GM06990 (cell line): ENCODE measurements around the gene SFTPD.

ENCODE experiments used
- DNase-seq: peaks from one replicate; pipeline ENCODE4 v3.0.0-alpha.2; 2011; ENCODE audit not compliant: insufficient read length; ENCODE audit errors: extremely low read depth
- H3K27me3 ChIP-seq: replicated peaks from 2 replicates; pipeline ENCODE4 v1.6.0; 2011; ENCODE audit warnings: low read length; ENCODE audit not compliant: control insufficient read depth, insufficient read depth
- H3K36me3 ChIP-seq: 2 replicates; pipeline ENCODE4 v1.5.1; 2011; ENCODE audit warnings: low read length; ENCODE audit not compliant: control insufficient read depth, insufficient read depth
- H3K4me3 ChIP-seq: replicated peaks from 2 replicates; pipeline ENCODE4 v1.5.1; 2011; ENCODE audit warnings: low read depth, mild to moderate bottlenecking, control low read depth, low read length
- CTCF ChIP-seq: IDR thresholded peaks from 2 replicates; pipeline ENCODE4 v1.5.1; 2011; ENCODE audit warnings: low read length, control low read depth, mild to moderate bottlenecking, inconsistent platforms; ENCODE audit not compliant: insufficient read depth, poor library complexity, severe bottlenecking

SFTPD gene

GRCh38 chr10:79942261-79943185, 6.4 kb downstream of the SFTPD start:
- DNase-seq: no peak
- Histone ChIP-seq H3K4me3 (no peak overlapping the region), H3K27me3 (peaks cover 2% of the 10 kb centered on the region), H3K36me3 (no peaks in the 10 kb centered on the region)
- TF ChIP-seq CTCF: no peak

GRCh38 chr10:79941585-79942210, 7.2 kb downstream of the SFTPD start:
- DNase-seq: no peak
- H3K36me3 ChIP-seq: no peaks in the 10 kb centered on the region
- H3K27me3 ChIP-seq: no peaks in the 10 kb centered on the region; the same call in none of the 2 replicates
- H3K4me3 ChIP-seq: no peak overlapping the region
- TF ChIP-seq CTCF: no peak

- no peaks in the 10 kb centered on the region; the same call in none of the 2 replicates for H3K27me3 ChIP-seq
- no peak for DNase-seq
- no peak overlapping the region for H3K4me3 ChIP-seq
- no peak for TF ChIP-seq CTCF
- no peaks in the 10 kb centered on the region for H3K36me3 ChIP-seq
These were observed 7.8 kb downstream of the SFTPD start for GRCh38 chr10:79941146-79941545.

GRCh38 chr10:79940431-79940830, 8.5 kb downstream of the SFTPD start:
- no peak overlapping the region for H3K4me3 ChIP-seq
- TF ChIP-seq CTCF: no peak
- no peaks in the 10 kb centered on the region; the same call in none of the 2 replicates for H3K27me3 ChIP-seq
- no peaks in the 10 kb centered on the region for H3K36me3 ChIP-seq
- DNase-seq: no peak

GRCh38 chr10:79939969-79940368, 8.9 kb downstream of the SFTPD start:
- Histone ChIP-seq H3K4me3 (no peak overlapping the region), H3K36me3 (no peaks in the 10 kb centered on the region), H3K27me3 (no peaks in the 10 kb centered on the region; the same call in none of the 2 replicates)
- no peak for DNase-seq
- TF ChIP-seq CTCF: no peak
